HEK293 (cell line): ENCODE results near the gene TTC1.

Experiments used
- CTCF ChIA-PET: fragments of 350-600 bp; formaldehyde crosslinking; extraction: SDS; loops from one replicate; lab custom pipeline; 2021; ENCODE audit warnings: antibody characterized with exemption; lab: Yijun Ruan, JAX
- POLR2A ChIA-PET: fragments of 300-600 bp; formaldehyde crosslinking; extraction: SDS; loops from one replicate; lab custom pipeline; 2020; ENCODE audit warnings: antibody characterized with exemption, inconsistent platforms; lab: Yijun Ruan, JAX
- H3K27ac ChIP-seq: fragments of 200-500 bp; sonication (Bioruptor generic); 2 replicates; pipeline ENCODE4 v1.5.1; 2014; ENCODE audit warnings: low read depth, low read length, control low read depth, inconsistent platforms; ENCODE audit errors: extremely low read depth
- H3K36me3 ChIP-seq, 2 experiments: fragments of 200-500 bp in 1 of 2; sonication (Bioruptor generic) in 1 of 2; 1 replicate in 1 of 2; 2 replicates in 1 of 2; pipeline ENCODE4 v1.5.1; 2014 to 2017; ENCODE audit warnings: inconsistent platforms in 2 of 2, low read length in 2 of 2; ENCODE audit not compliant: control insufficient read depth in 2 of 2, insufficient read depth in 1 of 2
- H3K4me1 ChIP-seq: fragments of 200-500 bp; sonication (Bioruptor generic); 2 replicates; pipeline ENCODE4 v1.5.1; 2014; ENCODE audit warnings: mild to moderate bottlenecking, low read length, inconsistent platforms; ENCODE audit not compliant: control insufficient read depth, insufficient read depth
- H3K4me3 ChIP-seq: 2 replicates; pipeline ENCODE4 v1.5.1; 2011; ENCODE audit warnings: low read depth, mild to moderate bottlenecking, control low read depth, low read length, moderate library complexity
- H3K9me3 ChIP-seq: fragments of 200-500 bp; sonication (Bioruptor generic); 2 replicates; pipeline ENCODE4 v1.5.1; 2014; ENCODE audit warnings: low read depth, low read length, inconsistent platforms; ENCODE audit not compliant: control insufficient read depth, insufficient read depth
- BCL11B ChIP-seq: fragments of 450-650 bp; formaldehyde crosslinking; IDR thresholded peaks from 2 replicates; pipeline ENCODE4 v1.5.1; 2016; ENCODE audit warnings: low read depth, missing biosample characterization, missing genetic modification characterization
- IKZF3 ChIP-seq: fragments of 450-650 bp; IDR thresholded peaks from 2 replicates; pipeline ENCODE4 v1.5.0; 2018; ENCODE audit warnings: missing biosample characterization, mild to moderate bottlenecking, missing genetic modification characterization, moderate library complexity
- KLF10 ChIP-seq: fragments of 450-650 bp; IDR thresholded peaks from 2 replicates; pipeline ENCODE4 v1.5.1; 2018; ENCODE audit warnings: missing biosample characterization, mild to moderate bottlenecking, missing genetic modification characterization
- KLF16 ChIP-seq: fragments of 450-650 bp; formaldehyde crosslinking; IDR thresholded peaks from 2 replicates; pipeline ENCODE4 v1.5.1; 2017; ENCODE audit warnings: missing biosample characterization, missing genetic modification characterization
- PRDM1 ChIP-seq: fragments of 450-650 bp; formaldehyde crosslinking; IDR thresholded peaks from 2 replicates; pipeline ENCODE4; 2016; ENCODE audit warnings: missing biosample characterization, missing genetic modification characterization
- SCRT1 ChIP-seq: fragments of 450-650 bp; formaldehyde crosslinking; IDR thresholded peaks from 2 replicates; pipeline ENCODE4 v1.5.1; 2016; ENCODE audit warnings: missing biosample characterization, missing genetic modification characterization, borderline replicate concordance
- TCF7L2 ChIP-seq: IDR thresholded peaks from 2 replicates; pipeline ENCODE4 v1.6.1; 2011; ENCODE audit warnings: low read depth, mild to moderate bottlenecking, inconsistent platforms, low read length, moderate library complexity, borderline replicate concordance
- ZBTB20 ChIP-seq: fragments of 450-650 bp; formaldehyde crosslinking; IDR thresholded peaks from 2 replicates; pipeline ENCODE4 v1.5.1; 2016; ENCODE audit warnings: missing biosample characterization, missing genetic modification characterization
- ZNF341 ChIP-seq: fragments of 450-650 bp; formaldehyde crosslinking; IDR thresholded peaks from 2 replicates; pipeline ENCODE4; 2016; ENCODE audit warnings: low read depth, missing biosample characterization, missing genetic modification characterization
- ZNF391 ChIP-seq: fragments of 450-650 bp; formaldehyde crosslinking; IDR thresholded peaks from 2 replicates; pipeline ENCODE4 v1.5.1; 2016; ENCODE audit warnings: low read depth, missing biosample characterization, missing genetic modification characterization, borderline replicate concordance
- ZNF501 ChIP-seq: fragments of 450-650 bp; formaldehyde crosslinking; IDR thresholded peaks from 2 replicates; pipeline ENCODE4 v1.5.1; 2016; ENCODE audit warnings: missing biosample characterization, missing genetic modification characterization
- ZNF510 ChIP-seq: fragments of 450-650 bp; formaldehyde crosslinking; IDR thresholded peaks from 2 replicates; pipeline ENCODE4 v1.5.1; 2018; ENCODE audit warnings: mild to moderate bottlenecking, missing genetic modification characterization, missing biosample characterization; ENCODE audit not compliant: insufficient replicate concordance
- ZNF549 ChIP-seq: fragments of 450-650 bp; IDR thresholded peaks from 2 replicates; pipeline ENCODE4 v1.5.1; 2018; ENCODE audit warnings: missing biosample characterization, missing genetic modification characterization, mild to moderate bottlenecking, inconsistent platforms, moderate library complexity
- ZNF585B ChIP-seq: fragments of 450-650 bp; formaldehyde crosslinking; IDR thresholded peaks from 2 replicates; pipeline ENCODE4 v1.5.1; 2016; ENCODE audit warnings: missing biosample characterization, missing genetic modification characterization
- ZNF610 ChIP-seq: fragments of 450-650 bp; formaldehyde crosslinking; IDR thresholded peaks from 2 replicates; pipeline ENCODE4 v1.5.1; 2016; ENCODE audit warnings: missing biosample characterization, missing genetic modification characterization, borderline replicate concordance
- TF ChIP-seq, protein P1 (sequence below): fragments of 450-650 bp; IDR thresholded peaks from 2 replicates; pipeline ENCODE4 v1.5.1; 2018; ENCODE audit warnings: missing biosample characterization, mild to moderate bottlenecking, missing genetic modification characterization
- TF ChIP-seq, protein P2 (sequence below): fragments of 450-650 bp; formaldehyde crosslinking; IDR thresholded peaks from 2 replicates; pipeline ENCODE4 v1.5.1; 2016; ENCODE audit warnings: missing biosample characterization, missing genetic modification characterization, borderline replicate concordance
- TF ChIP-seq, protein P3 (sequence below): fragments of 450-650 bp; formaldehyde crosslinking; IDR thresholded peaks from 2 replicates; pipeline ENCODE4 v1.5.1; 2016; ENCODE audit warnings: missing biosample characterization, missing genetic modification characterization, low read depth
- TF ChIP-seq, protein P4 (sequence below): sonication (generic); formaldehyde crosslinking; IDR thresholded peaks from 2 replicates; pipeline ENCODE4 v1.8.1; 2022; ENCODE audit warnings: mild to moderate bottlenecking, moderate library complexity, missing genetic modification reagents
- TF ChIP-seq, protein P5 (sequence below): fragments of 450-650 bp; formaldehyde crosslinking; IDR thresholded peaks from 2 replicates; pipeline ENCODE4 v1.5.1; 2016; ENCODE audit warnings: missing biosample characterization, missing genetic modification characterization
- TF ChIP-seq, protein P6 (sequence below): fragments of 450-650 bp; formaldehyde crosslinking; IDR thresholded peaks from 2 replicates; pipeline ENCODE4 v1.5.1; 2017; ENCODE audit warnings: missing biosample characterization, missing genetic modification characterization

TTC1 gene

DNA sequence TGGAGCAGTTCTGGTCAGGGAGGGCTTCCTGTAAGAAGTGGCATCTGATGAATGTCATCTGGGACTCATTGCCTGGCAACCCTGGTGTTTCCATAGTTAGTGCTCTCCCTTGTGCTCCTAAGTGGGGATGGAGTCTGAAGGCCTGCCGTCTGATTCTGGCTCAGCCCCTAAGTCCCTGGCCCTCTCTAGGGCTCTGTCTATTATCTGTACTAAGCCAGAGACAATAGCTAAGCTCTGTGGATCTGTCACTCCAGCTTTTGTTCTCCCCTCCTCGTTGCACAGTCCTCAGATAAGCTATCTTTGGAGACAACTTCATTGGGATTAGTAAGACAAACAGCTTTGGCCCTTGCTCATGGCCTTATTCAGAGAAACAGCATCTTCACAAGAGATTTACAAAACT lies 30.6 kb upstream of the TTC1 start (continued):
- TF ChIP-seq, protein P1, sequence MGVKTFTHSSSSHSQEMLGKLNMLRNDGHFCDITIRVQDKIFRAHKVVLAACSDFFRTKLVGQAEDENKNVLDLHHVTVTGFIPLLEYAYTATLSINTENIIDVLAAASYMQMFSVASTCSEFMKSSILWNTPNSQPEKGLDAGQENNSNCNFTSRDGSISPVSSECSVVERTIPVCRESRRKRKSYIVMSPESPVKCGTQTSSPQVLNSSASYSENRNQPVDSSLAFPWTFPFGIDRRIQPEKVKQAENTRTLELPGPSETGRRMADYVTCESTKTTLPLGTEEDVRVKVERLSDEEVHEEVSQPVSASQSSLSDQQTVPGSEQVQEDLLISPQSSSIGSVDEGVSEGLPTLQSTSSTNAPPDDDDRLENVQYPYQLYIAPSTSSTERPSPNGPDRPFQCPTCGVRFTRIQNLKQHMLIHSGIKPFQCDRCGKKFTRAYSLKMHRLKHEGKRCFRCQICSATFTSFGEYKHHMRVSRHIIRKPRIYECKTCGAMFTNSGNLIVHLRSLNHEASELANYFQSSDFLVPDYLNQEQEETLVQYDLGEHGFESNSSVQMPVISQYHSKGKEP = no peak
- TF ChIP-seq, protein P2, sequence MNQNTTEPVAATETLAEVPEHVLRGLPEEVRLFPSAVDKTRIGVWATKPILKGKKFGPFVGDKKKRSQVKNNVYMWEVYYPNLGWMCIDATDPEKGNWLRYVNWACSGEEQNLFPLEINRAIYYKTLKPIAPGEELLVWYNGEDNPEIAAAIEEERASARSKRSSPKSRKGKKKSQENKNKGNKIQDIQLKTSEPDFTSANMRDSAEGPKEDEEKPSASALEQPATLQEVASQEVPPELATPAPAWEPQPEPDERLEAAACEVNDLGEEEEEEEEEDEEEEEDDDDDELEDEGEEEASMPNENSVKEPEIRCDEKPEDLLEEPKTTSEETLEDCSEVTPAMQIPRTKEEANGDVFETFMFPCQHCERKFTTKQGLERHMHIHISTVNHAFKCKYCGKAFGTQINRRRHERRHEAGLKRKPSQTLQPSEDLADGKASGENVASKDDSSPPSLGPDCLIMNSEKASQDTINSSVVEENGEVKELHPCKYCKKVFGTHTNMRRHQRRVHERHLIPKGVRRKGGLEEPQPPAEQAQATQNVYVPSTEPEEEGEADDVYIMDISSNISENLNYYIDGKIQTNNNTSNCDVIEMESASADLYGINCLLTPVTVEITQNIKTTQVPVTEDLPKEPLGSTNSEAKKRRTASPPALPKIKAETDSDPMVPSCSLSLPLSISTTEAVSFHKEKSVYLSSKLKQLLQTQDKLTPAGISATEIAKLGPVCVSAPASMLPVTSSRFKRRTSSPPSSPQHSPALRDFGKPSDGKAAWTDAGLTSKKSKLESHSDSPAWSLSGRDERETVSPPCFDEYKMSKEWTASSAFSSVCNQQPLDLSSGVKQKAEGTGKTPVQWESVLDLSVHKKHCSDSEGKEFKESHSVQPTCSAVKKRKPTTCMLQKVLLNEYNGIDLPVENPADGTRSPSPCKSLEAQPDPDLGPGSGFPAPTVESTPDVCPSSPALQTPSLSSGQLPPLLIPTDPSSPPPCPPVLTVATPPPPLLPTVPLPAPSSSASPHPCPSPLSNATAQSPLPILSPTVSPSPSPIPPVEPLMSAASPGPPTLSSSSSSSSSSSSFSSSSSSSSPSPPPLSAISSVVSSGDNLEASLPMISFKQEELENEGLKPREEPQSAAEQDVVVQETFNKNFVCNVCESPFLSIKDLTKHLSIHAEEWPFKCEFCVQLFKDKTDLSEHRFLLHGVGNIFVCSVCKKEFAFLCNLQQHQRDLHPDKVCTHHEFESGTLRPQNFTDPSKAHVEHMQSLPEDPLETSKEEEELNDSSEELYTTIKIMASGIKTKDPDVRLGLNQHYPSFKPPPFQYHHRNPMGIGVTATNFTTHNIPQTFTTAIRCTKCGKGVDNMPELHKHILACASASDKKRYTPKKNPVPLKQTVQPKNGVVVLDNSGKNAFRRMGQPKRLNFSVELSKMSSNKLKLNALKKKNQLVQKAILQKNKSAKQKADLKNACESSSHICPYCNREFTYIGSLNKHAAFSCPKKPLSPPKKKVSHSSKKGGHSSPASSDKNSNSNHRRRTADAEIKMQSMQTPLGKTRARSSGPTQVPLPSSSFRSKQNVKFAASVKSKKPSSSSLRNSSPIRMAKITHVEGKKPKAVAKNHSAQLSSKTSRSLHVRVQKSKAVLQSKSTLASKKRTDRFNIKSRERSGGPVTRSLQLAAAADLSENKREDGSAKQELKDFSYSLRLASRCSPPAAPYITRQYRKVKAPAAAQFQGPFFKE (tag by site-specific recombination) = no peak
- TF ChIP-seq, protein P3, sequence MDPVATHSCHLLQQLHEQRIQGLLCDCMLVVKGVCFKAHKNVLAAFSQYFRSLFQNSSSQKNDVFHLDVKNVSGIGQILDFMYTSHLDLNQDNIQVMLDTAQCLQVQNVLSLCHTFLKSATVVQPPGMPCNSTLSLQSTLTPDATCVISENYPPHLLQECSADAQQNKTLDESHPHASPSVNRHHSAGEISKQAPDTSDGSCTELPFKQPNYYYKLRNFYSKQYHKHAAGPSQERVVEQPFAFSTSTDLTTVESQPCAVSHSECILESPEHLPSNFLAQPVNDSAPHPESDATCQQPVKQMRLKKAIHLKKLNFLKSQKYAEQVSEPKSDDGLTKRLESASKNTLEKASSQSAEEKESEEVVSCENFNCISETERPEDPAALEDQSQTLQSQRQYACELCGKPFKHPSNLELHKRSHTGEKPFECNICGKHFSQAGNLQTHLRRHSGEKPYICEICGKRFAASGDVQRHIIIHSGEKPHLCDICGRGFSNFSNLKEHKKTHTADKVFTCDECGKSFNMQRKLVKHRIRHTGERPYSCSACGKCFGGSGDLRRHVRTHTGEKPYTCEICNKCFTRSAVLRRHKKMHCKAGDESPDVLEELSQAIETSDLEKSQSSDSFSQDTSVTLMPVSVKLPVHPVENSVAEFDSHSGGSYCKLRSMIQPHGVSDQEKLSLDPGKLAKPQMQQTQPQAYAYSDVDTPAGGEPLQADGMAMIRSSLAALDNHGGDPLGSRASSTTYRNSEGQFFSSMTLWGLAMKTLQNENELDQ (tag by site-specific recombination) = no peak
- TF ChIP-seq KLF16 (tag by site-specific recombination) (no peak), ZBTB20 (tag by site-specific recombination) (no peak), ZNF501 (tag by site-specific recombination) (no peak), ZNF341 (no peak)
- TF ChIP-seq, protein P4, sequence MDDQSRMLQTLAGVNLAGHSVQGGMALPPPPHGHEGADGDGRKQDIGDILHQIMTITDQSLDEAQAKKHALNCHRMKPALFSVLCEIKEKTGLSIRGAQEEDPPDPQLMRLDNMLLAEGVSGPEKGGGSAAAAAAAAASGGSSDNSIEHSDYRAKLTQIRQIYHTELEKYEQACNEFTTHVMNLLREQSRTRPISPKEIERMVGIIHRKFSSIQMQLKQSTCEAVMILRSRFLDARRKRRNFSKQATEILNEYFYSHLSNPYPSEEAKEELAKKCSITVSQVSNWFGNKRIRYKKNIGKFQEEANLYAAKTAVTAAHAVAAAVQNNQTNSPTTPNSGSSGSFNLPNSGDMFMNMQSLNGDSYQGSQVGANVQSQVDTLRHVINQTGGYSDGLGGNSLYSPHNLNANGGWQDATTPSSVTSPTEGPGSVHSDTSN (CRISPR knock-in tag) = no peak

DNA sequence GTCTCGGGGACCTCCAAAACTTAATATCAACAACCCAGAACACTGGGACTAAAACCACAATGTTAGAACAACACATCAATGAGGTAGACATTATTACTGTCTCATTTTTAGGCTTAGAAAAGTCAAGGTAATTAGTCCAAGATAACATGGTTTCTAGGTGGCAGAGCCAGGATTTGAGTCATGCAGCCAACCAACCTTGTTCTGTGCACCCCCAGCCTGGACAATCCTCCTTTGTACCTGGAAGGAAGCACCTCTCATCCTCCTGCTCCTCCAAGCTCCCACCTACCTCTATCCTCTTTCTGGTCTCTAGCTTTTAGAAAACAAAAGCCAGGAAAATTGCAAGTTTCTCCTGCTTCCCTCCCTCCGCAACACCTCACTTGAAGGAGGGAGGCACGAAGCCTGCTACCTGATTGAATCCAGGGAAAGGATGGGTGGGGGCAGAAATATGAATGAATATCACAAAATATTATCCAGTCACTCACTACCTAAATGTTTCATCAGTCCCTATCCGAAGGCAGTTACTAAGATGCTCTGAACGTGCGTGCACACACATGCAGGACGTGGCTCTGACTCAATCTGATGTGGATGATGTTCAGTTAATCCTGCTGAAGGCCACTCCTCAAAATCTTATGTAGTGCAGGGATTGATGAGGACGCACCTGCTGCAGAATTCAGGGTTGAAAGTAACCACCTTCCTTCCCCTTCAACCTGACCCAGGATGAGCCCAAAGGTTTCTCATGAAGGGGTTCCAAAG lies 26.3 kb upstream of the TTC1 start:
- ChIA-PET CTCF (interaction anchor here (1.0 kb wide), 1 partner anchor 12 kb away, joined by 3 read pairs; no protein-coding TSS in a partner anchor), POLR2A (no interaction called here)
- H3K4me3 ChIP-seq = no peak overlapping the region
- no peaks in the 10 kb centered on the region for H3K36me3 ChIP-seq
- H3K4me1 ChIP-seq = peaks cover 3% of the 10 kb centered on the region; the same call in 1 of the 2 replicates
- no peaks in the 10 kb centered on the region for H3K9me3 ChIP-seq
- H3K27ac ChIP-seq = no peak overlapping the region
- TF ChIP-seq, protein P5, sequence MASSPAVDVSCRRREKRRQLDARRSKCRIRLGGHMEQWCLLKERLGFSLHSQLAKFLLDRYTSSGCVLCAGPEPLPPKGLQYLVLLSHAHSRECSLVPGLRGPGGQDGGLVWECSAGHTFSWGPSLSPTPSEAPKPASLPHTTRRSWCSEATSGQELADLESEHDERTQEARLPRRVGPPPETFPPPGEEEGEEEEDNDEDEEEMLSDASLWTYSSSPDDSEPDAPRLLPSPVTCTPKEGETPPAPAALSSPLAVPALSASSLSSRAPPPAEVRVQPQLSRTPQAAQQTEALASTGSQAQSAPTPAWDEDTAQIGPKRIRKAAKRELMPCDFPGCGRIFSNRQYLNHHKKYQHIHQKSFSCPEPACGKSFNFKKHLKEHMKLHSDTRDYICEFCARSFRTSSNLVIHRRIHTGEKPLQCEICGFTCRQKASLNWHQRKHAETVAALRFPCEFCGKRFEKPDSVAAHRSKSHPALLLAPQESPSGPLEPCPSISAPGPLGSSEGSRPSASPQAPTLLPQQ (tag by site-specific recombination) = no peak
- no peak for TF ChIP-seq ZNF549 (tag by site-specific recombination)
- TF ChIP-seq TCF7L2 = no peak
- no peak for TF ChIP-seq ZNF510
- no peak for TF ChIP-seq ZNF585B
- no peak for TF ChIP-seq PRDM1 (tag by site-specific recombination)
- TF ChIP-seq KLF16 (tag by site-specific recombination) = no peak
- TF ChIP-seq, protein P6, sequence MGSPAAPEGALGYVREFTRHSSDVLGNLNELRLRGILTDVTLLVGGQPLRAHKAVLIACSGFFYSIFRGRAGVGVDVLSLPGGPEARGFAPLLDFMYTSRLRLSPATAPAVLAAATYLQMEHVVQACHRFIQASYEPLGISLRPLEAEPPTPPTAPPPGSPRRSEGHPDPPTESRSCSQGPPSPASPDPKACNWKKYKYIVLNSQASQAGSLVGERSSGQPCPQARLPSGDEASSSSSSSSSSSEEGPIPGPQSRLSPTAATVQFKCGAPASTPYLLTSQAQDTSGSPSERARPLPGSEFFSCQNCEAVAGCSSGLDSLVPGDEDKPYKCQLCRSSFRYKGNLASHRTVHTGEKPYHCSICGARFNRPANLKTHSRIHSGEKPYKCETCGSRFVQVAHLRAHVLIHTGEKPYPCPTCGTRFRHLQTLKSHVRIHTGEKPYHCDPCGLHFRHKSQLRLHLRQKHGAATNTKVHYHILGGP = no peak
- no peak for TF ChIP-seq KLF10 (tag by site-specific recombination)
- TF ChIP-seq IKZF3 = no peak
- TF ChIP-seq ZNF391 (tag by site-specific recombination) = no peak
- TF ChIP-seq SCRT1 = no peak
- no peak for TF ChIP-seq BCL11B (tag by site-specific recombination)
- TF ChIP-seq ZNF610 (tag by site-specific recombination) = no peak
